ENCODE data around the gene IGF2. TPM values are rescaled to one million over a fixed set of nuclear protein-coding genes. Genes with fewer than 3 reads are reported as not detected.

IGF2 gene
- total and polyA plus RNA-seq, 7 donors, result 5.9 to 471 (median 60.2) TPM

DNA sequence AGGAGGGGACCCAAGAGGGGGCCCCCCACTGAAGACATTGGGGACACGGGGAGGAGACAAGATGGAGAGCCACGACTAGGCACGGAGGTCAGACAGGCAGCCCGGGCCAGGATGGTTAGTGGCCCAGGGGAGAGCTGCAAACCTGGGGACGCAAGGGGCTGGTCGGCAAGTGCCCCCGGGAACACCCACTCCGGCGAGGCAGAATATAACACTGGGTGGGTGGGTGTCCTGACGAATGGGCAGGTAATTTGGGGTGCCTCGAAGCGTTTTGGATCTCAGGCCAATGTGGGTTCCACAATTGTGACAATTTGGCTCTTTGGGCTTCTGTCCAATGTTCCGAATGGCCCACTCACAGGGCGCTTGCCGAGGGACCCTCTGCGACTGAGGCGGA lies 9.9 kb downstream of the IGF2 start:
- 82 to 94% (median 84%) methylated on average over 14 to 17 of the region's 17 CpGs for WGBS, 3 donors
- H3K27ac ChIP-seq, result no peak overlapping the region
- H3K9me3 ChIP-seq, result no peaks in the 10 kb centered on the region
- H3K4me1 ChIP-seq, result no peaks in the 10 kb centered on the region
- ATAC-seq (no peak), DNase-seq (peak in 1 of 2 donors; percentile 20)
- intact Hi-C loops (cut with DNase I), result no loop called here
- peaks cover 0 to 25% (median 6%) of the 10 kb centered on the region in 3 donors for H3K27me3 ChIP-seq (ENCODE audit: insufficient read depth in 3 of 3, low read length in 2 of 3)
- H3K4me3 ChIP-seq, result no peak overlapping the region
- TF ChIP-seq, protein P1, sequence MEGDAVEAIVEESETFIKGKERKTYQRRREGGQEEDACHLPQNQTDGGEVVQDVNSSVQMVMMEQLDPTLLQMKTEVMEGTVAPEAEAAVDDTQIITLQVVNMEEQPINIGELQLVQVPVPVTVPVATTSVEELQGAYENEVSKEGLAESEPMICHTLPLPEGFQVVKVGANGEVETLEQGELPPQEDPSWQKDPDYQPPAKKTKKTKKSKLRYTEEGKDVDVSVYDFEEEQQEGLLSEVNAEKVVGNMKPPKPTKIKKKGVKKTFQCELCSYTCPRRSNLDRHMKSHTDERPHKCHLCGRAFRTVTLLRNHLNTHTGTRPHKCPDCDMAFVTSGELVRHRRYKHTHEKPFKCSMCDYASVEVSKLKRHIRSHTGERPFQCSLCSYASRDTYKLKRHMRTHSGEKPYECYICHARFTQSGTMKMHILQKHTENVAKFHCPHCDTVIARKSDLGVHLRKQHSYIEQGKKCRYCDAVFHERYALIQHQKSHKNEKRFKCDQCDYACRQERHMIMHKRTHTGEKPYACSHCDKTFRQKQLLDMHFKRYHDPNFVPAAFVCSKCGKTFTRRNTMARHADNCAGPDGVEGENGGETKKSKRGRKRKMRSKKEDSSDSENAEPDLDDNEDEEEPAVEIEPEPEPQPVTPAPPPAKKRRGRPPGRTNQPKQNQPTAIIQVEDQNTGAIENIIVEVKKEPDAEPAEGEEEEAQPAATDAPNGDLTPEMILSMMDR (IDR thresholded peaks at IDR 0.05), result no peak
- no peaks in the 10 kb centered on the region for H3K36me3 ChIP-seq (ENCODE audit: insufficient read depth in 1 of 2, low read depth in 1 of 2)

DNA sequence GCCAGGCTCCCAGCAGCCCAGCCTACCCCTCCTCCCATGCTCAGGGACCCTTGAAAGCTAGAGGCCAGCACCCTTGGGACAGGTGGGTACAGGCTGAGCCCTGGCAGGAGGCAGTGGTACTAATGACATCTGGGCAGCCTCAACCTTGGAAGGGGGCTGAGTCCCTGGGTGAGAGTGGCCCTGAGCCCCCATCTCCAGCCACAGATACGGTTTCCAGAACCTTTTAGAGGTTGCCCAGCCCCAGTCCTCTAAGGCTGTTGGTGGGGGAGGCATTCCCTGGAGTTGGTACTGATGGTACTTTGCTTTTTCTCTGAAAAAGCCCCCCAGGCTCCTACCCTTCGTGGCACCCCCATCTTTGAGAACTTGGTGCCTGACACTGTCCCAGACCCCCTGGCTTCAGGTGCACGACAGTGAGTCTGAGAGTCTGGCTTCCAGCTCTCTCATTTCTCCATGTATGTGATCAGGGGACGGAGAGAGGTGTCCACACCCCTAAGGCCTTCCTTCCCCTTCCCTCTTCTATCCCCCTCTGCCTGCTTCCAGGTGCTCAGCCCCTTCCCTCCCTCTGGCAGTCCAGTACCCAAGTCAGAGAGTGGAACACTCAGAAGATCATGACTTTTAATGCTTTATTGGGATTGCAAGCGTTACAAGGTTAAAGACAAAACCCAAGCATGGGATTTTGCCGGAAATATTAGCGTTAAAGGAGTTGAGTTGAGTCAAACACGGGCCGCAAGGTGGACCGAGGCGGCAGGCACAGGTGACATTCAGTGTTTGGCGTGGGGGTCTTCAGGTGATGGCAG lies 10.5 kb downstream of the IGF2 start:
- ATAC-seq (peak in 1 of 4 donors; percentile 16), DNase-seq (no peak)
- no peaks in the 10 kb centered on the region for H3K4me1 ChIP-seq
- no peak overlapping the region for H3K27ac ChIP-seq
- H3K4me3 ChIP-seq, result no peak overlapping the region
- TF ChIP-seq, protein P1 (IDR thresholded peaks at IDR 0.05), result no peak
- peaks cover 0 to 19% (median 6%) of the 10 kb centered on the region in 3 donors for H3K27me3 ChIP-seq (ENCODE audit: insufficient read depth in 3 of 3, low read length in 2 of 3)
- no peaks in the 10 kb centered on the region for H3K9me3 ChIP-seq
- intact Hi-C loops (cut with DNase I), result no loop called here
- H3K36me3 ChIP-seq (ENCODE audit: insufficient read depth in 1 of 2, low read depth in 1 of 2), result no peaks in the 10 kb centered on the region
- WGBS, 3 donors, result 80 to 86% (median 83%) methylated on average over 12 of the region's 12 CpGs

DNA sequence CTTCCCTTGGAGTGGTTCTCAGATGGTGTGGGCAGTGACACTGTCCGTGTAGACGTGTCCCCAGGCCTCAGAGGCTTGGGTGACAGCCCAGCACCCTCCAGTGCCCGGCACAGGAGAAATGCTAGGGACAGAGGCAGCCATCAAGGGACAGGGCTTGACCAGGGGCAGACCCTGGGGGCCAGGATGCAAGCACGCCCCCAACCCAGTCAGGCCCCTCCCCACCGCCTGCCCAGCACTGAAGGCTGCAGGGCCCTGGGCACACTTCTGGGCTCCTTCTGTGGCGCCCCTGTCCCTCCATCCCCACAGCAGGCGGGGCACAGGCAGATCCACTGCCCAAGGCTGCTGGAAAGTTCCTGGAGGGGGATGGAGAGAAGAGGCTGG lies 11.1 kb downstream of the IGF2 start:
- Histone ChIP-seq H3K27me3 (ENCODE audit: insufficient read depth in 3 of 3, low read length in 2 of 3) (peaks cover 0 to 15% (median 4%) of the 10 kb centered on the region in 3 donors), H3K27ac (no peak overlapping the region), H3K4me3 (no peak overlapping the region), H3K9me3 (no peaks in the 10 kb centered on the region), H3K4me1 (no peaks in the 10 kb centered on the region), H3K36me3 (ENCODE audit: insufficient read depth in 1 of 2, low read depth in 1 of 2) (no peaks in the 10 kb centered on the region)
- ATAC-seq, result peak in 1 of 4 donors; percentile 14
- DNase-seq, result peak in 1 of 2 donors; percentile 39
- intact Hi-C loops (cut with DNase I), result no loop called here
- WGBS, 3 donors, result 72 to 81% (median 77%) methylated on average over 7 of the region's 7 CpGs
- TF ChIP-seq, protein P1 (IDR thresholded peaks at IDR 0.05), result no peak

GRCh38 chr11:2127482-2128129 lies 11.6 kb downstream of the IGF2 start:
- TF ChIP-seq, protein P1 (IDR thresholded peaks at IDR 0.05), result no peak
- peaks cover 0 to 10% (median 4%) of the 10 kb centered on the region in 3 donors for H3K27me3 ChIP-seq (ENCODE audit: insufficient read depth in 3 of 3, low read length in 2 of 3)
- 72 to 74% (median 73%) methylated on average over 7 to 8 of the region's 8 CpGs for WGBS, 3 donors
- ATAC-seq (no peak), DNase-seq (peak in 1 of 2 donors; percentile 42)
- H3K9me3 ChIP-seq, result no peaks in the 10 kb centered on the region
- intact Hi-C loops (cut with DNase I), result no loop called here
- H3K27ac ChIP-seq, result no peak overlapping the region
- no peaks in the 10 kb centered on the region for H3K36me3 ChIP-seq (ENCODE audit: insufficient read depth in 1 of 2, low read depth in 1 of 2)
- H3K4me1 ChIP-seq, result no peaks in the 10 kb centered on the region
- no peak overlapping the region for H3K4me3 ChIP-seq
